HuH-7 (cell line): ENCODE results near the gene MYLK3.
"Not testable (repeated sequence)": the region's sequence is repeated elsewhere in the genome, so short reads cannot be mapped to it uniquely, and the experiment has no call there.

ENCODE experiments used
- DNase-seq: peaks from one replicate; pipeline ENCODE4 v3.0.0; 2011; ENCODE audit warnings: low spot score

Gene MYLK3

GRCh38 chr16:46689365-46690280 lies 58.5 kb downstream of the MYLK3 start, which contains the start of gene ORC6:
ORC6 (plus strand) TSS chr16:46689659; CDS start chr16:46689706, 47 bp downstream.
- DNase-seq, result peak; percentile 84

GRCh38 chr16:46688654-46689364 lies 59.3 kb downstream of the MYLK3 start, which contains the start of gene VPS35:
VPS35 (minus strand) TSS chr16:46689178; CDS start chr16:46689133, 45 bp downstream.
- DNase-seq, result peak; percentile 91

DNA sequence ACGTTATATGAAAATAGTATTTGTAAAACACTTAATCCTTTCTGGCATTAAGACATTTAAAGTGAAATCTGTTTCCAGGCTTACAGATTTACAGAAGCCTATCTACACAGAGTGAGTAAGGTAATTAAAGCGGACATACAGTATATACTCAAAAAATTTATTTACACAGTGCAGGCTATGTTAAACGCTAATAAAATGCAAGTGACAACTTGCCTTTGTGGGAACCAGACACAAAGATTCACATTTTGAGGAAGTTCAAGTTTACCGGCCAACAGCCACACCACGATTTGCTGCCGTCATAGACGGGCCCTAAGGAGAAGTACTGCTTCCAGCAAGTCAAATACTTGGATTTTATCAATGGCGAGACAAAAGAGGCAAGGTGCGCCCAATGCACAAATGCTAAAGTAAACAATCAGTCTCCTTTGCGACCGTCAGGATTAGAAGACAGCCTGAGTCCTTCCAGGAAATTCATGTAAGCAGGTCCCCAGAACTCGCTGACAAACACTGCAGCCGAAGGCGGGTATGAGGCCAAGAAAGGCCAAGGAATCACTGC lies 60.0 kb downstream of the MYLK3 start:
- DNase-seq, result no peak

DNA sequence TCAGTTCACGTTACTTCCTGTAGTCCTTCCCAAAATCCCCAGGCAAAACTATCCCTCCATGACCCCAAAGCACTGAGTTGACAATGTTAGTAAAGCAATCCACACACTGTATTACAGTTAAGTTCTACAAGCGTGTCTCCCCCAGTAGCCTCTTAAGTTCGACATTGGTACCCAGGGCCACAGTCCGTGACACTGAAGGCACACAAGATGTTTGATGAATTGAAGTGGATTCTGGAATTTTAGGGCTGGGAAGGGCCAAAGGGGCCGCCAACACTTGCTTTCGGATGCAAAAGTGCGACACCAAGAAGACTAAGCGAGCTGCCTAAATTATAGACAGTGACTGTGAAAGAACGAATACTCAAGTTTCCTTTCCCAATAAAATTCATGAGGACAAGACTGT lies 60.7 kb downstream of the MYLK3 start:
- DNase-seq, result no peak

GRCh38 chr16:46686815-46687473 lies 61.2 kb downstream of the MYLK3 start:
- no peak for DNase-seq

DNA sequence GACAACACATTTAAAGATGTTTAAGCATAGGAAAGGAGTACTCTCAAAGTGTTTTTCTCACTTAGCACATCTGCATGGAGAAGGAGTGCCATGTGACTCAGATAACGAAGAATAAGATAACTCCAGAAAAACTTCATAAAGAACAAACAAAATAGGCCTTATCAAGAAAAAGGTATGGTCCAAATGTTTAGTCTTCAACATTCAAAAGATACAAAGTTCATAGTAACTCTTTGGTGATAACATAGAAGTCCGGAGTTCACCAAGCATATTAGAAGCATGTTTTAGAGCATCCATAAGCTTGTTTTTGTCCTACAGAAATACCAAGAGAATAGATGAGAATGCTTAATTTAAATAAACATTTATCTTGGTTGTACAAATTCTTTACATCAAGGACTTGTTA lies 66.3 kb downstream of the MYLK3 start:
- DNase-seq, result not testable (repeated sequence)

DNA sequence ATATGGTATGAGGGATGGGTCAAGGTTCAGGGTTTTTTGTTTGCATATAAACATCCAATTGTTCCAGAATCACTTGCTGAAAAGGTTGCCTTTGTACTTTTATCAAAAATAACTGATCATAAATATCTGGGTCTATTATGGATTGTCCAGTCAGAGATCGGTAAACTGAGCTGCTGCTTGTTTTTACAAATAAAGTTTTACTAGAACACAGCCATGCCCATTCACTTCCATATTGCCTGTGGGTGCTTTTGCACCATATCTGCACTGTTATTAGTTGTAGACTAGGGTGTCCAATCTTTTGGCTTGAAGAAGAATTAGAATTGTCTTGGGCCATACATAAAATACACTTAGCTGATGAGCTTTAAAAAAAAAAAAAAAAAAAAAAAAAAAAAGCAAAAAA lies 70.2 kb downstream of the MYLK3 start:
- DNase-seq, result not testable (repeated sequence)

- DNase-seq, result peak; percentile 47
Measured at GRCh38 chr16:46673320-46674013, 74.7 kb downstream of the MYLK3 start.

DNA sequence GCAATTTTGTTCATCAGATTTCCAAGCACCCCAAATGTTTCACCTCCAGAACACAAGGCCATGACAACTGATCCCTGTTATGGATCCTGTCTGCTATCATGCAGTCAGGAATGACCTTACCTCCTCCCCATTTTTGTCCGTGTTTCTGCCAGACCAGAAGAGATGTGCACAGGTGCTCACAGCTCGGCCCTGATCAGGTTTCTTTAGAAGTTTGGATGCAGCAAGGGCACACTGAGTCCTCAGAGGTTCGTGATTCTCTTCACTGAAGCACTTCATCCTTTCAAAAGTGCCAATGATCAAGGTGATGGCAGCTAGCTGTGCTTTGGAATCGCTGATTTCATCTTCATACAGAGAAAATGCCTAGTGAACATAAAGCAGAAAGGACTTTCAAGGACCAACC lies 86.0 kb downstream of the MYLK3 start:
- no peak for DNase-seq

DNA sequence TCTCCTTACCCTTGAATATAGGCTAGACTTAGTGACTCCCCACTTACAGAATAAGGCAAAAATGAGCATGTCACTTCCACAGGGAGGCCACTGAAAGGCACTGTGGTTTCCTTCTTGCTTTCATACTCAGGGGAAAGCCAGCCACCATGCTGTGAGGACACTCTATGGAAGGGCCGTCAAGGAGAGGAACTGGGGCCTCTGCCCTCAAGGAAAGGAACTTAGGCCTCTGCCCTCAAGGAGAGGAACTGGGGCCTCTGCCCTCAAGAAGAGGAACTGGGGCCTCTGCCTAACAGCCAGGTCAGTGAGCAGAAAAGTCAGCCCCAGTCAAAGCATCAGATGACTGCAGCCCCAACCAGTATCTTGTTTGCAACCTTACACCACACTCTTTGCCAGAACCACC lies 89.2 kb downstream of the MYLK3 start:
- no peak for DNase-seq
